HG02759 (cell line): ENCODE measurements around the gene LRRC66.
A peak's percentile ranks its signal among the peaks of the same experiment; 100 is the strongest.

ENCODE experiments used
- ATAC-seq: cut with Tn5 transposase; IDR thresholded peaks from one replicate; pipeline ENCODE4 v1.9.1; 2021; ENCODE audit warnings: mild to moderate bottlenecking, moderate library complexity; ENCODE audit not compliant: unreplicated experiment

LRRC66 gene

GRCh38 chr4:52019936-52020657, at the start of gene LRRC66:
Gene LRRC66, minus strand, starts transcription at chr4:52020363. Its CDS starts 2,750 bp downstream, at chr4:52017613.
- ATAC-seq: no peak

GRCh38 chr4:52069571-52069970, 49.4 kb upstream of the LRRC66 start:
- no peak for ATAC-seq

- ATAC-seq: no peak
Measured at GRCh38 chr4:52059372-52059771, 39.2 kb upstream of the LRRC66 start.

DNA sequence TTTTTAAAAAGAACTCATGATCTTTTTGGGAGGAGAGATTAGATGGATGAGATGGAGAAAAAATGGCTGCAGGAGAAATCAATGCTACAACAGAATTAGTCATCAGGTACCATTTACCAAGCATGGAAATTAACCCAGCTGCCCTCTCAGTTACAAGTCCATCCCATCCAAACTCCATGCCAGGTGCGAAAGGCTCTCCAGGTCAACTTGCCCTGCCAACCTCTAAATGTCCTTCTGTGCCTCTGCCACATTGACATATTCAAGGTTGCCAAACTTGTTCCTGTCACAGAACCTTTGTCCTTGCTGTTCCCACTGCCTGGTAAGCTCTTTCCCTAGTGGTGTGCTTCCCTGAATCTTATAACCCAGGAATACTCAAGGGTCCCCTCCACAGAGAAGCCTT, 38.1 kb upstream of the LRRC66 start:
- ATAC-seq: no peak

DNA sequence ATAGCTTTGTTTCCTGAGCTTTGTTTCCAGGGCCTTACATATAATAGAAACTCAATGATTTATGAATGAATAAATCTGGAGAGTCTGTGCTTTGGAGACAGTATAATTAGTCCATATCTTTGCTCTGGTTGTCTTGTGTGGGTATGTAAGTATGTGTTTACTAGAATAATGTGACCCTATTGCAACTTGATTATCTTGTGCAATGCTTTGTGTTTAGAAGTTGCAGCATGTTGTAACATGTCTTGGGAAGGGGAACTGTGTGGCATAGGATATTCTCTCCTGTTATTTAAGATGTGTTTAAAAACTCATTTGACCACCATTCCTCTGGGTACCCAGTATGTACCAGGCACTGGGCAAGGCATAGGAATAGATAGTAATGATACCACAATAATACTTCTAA, 37.0 kb upstream of the LRRC66 start:
- no peak for ATAC-seq

DNA sequence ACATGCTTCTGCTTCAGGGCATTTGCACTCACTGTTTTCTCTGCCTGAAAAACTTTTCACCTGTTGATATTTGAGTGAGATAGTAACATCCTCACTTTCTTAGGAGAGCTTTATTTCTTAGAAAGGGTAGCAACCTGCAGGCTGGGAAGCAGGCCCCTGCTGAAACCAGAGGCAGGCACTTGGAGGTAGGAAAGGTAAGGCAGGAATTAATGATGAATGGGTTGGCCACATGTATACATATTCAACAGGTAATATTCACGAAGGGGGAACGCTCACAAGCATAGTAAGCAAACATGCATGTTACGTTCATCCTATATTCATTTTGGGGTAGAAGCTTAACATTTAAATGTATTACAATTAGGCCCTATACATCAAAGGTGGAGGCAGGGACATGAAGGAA, 34.1 kb upstream of the LRRC66 start:
- ATAC-seq: no peak

DNA sequence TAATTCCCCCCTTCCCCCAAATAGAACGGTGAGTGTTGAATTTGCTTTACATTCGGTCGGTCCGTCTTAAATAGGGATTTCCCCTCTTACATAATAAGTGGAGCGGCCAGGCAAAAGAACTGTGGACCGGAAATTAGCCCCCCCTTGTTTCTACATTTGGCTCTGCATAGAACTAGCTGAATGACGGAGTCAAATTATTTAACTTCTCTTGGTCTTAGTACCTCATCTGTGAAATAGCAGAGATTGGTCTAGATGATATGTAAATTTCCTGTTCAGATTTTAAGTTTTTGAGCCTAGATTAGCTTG, 32.3 kb upstream of the LRRC66 start:
- ATAC-seq: peak; percentile 50

GRCh38 chr4:52051615-52052474, 31.7 kb upstream of the LRRC66 start:
- peak; percentile 62 for ATAC-seq

DNA sequence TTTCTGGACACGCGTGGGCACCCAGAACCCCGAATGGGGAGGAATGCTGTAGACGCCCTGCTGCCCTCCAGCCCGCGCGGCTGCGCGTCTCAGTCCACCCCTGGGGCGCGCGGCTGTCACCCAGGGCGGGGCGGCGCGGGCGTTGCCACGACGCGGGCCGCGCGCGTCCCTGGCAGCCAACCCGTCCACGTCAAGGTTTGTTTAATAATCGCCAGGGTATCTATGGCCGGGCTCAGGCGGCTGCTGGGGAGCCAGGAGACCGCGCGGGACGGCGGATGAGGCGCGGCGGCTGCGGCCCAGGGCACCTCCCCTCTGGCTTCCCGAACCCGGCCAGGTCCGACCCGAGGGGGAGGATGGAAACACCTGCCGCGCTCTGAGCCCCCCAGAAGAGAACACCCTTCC, 31.1 kb upstream of the LRRC66 start, which contains the start of gene SPATA18:
TSS of gene SPATA18 (plus strand) at position 92 of the 402 bp plus-strand sequence. CDS start 401 bp downstream, outside the sequence.
- peak; percentile 61 for ATAC-seq

DNA sequence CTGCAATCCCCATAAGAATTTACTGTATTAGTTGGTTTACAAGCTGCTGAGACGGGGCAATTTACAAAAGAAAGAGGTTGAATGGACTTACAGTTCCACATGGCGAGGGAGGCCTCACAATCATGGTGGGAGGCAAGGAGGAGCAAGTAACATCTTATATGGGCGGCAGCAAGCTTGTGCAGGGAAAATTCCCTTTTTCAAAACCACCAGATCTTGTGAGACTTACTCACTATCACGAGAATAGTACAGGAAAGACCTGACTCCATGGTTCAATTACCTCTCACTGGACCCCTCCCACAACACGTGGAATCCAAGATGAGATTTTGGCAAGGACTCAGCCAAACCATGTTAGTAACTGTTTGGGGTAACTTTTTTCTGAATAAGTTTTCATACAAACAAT, 29.1 kb upstream of the LRRC66 start:
- no peak for ATAC-seq

GRCh38 chr4:52045028-52045427, 24.9 kb upstream of the LRRC66 start:
- no peak for ATAC-seq

DNA sequence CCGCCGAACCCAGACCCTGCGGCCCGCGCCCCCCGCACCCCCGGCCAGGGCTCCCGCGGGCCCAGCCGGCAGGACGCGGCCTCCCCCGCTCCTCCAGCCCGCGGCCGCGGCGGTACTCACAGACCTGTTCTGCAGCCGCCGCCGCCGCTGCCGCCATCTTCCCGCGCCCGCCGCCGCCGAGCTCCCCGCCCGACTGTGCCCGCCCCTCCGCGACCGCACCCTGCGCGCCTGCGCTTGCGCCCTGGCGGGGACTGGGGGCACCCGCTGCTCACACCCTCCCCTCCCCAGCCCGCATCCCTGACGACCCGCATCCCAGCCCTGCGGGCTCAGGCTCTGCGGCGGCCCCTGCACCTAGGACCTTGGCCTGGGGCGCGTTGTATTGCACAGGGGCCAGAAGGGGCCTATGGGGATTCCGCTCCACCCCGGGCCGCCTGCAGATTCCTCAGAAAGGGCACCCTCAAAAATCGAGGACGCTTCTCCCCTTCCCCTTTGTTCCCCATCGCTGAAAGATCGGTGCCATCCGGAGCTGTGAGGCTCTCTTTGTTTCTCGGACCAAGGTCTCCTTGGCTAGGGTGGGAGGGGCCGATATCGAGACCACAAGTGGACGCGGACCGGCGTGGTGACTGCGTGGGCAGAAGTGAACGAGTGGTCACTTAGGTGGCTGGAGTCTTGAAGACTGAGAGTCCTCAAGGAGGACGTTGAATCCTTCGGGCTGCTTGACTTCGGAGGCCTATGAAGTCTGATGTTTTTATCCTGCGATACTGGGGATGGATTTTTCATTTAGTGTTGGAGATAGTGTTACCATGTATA, 18.1 kb upstream of the LRRC66 start, which contains the start of gene SGCB:
TSS of gene SGCB (minus strand) at position 197 of the 810 bp plus-strand sequence. CDS start at position 157, 40 bp downstream.
- peak; percentile 96 for ATAC-seq

- peak; percentile 68 for ATAC-seq
Measured at GRCh38 chr4:52037689-52038102, 17.5 kb upstream of the LRRC66 start.

- no peak for ATAC-seq
Measured at GRCh38 chr4:52036886-52037530, 16.8 kb upstream of the LRRC66 start.

- ATAC-seq: no peak
Measured at GRCh38 chr4:52035190-52035589, 15.0 kb upstream of the LRRC66 start.

- ATAC-seq: no peak
Measured at GRCh38 chr4:52032005-52032404, 11.8 kb upstream of the LRRC66 start.

- ATAC-seq: no peak
Measured at GRCh38 chr4:52028970-52029369, 8.8 kb upstream of the LRRC66 start.

- ATAC-seq: no peak
Measured at GRCh38 chr4:52017814-52018213, 2.3 kb downstream of the LRRC66 start.

DNA sequence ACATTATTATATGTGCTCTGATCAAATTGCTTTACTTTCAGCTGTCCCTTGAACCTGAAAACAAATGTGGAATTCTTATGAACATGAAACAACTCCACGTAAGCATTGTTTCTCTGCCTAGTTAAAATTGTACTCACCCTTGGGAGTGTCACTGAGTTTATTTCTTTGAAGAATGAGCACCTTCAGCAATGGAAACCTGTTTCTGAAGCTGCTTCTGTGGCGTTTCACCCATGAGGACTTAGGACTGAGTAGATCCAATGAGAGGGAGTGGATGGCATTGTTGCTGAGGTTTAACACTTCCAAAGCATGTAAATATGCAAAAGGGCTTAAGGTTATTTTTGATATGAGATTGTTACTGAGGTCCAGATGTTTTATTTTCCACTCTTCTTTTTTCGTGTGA, 3.2 kb downstream of the LRRC66 start:
- ATAC-seq: no peak

DNA sequence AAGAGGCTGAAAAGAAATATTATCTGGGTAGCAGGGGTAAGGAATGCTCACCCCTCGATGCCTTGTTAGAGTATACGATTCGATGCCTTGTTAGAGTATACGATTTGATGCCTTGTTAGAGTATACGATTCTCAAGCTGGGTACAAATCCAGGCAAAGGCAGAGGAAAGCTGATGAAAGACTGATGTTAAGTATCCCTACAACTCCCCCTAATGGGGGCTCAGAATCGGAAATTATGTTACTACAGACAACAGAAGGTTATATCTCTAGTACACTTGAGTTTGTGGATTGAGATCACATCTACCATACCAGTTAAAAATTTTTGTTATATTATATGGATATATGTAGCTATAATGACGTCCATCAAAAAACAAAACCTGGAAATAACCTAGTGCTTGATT, 4.8 kb downstream of the LRRC66 start:
- no peak for ATAC-seq

DNA sequence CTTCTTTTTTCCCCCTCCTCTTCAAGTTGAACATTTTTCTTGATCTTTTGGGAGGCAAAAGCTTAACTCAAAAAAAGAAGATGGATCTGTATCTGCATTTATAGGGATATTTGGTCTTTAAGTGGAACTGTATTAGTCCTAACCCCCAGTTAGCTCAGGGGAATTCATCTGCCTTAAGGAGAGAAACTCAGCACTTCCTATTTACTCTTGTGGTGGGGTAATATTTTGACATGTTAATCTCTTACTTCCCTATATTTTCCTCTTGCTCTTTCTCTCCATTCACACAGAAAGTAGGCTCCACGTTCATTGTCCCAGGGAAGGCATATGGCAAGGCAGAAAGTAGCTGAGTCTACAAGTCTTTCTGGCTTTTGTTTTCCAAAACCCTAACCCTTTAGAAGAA, 5.3 kb downstream of the LRRC66 start:
- no peak for ATAC-seq
